Kidney (tissue), 14 donors: ENCODE measurements around the gene NCKAP5. TPM values are rescaled to one million over a fixed set of nuclear protein-coding genes. Genes with fewer than 3 reads are reported as not detected.

ENCODE experiments used
- DNase-seq, 5 donors: peaks; one replicate each; pipeline ENCODE4 v3.0.0-alpha.2; 2013 to 2020
- FAIRE-seq: peaks from 2 replicates; lab custom pipeline; 2012; peaks lifted over from hg19 to GRCh38; lab: Jason Lieb, UNC
- H3K27ac ChIP-seq, 2 donors: one replicate each; pipeline ENCODE4 v1.7.0; 2013; ENCODE audit warnings: low read depth in 2 of 2, low read length in 2 of 2, inconsistent platforms in 1 of 2
- H3K27me3 ChIP-seq: one replicate; pipeline ENCODE4 v1.7.1; 2013; ENCODE audit warnings: low read length, inconsistent platforms; ENCODE audit not compliant: control insufficient read depth, insufficient read depth
- H3K36me3 ChIP-seq, 3 donors: one replicate each; pipeline versions ENCODE4 v1.7.0 to v1.7.1; 2013; ENCODE audit warnings: low read length in 3 of 3, control low read depth in 1 of 3, inconsistent platforms in 1 of 3; ENCODE audit not compliant: insufficient read depth in 3 of 3, control insufficient read depth in 2 of 3
- H3K4me1 ChIP-seq, 3 donors: one replicate each; pipeline versions ENCODE4 v1.7.0 to v1.7.1; 2013; ENCODE audit warnings: low read length in 3 of 3, inconsistent platforms in 1 of 3, low read depth in 1 of 3; ENCODE audit not compliant: control insufficient read depth in 2 of 3, insufficient read depth in 2 of 3
- H3K4me3 ChIP-seq, 3 donors: one replicate each; pipeline versions ENCODE4 v1.7.0 to v1.8.1; 2013; ENCODE audit warnings: low read length in 3 of 3, control low read depth in 1 of 3, inconsistent platforms in 1 of 3
- H3K9ac ChIP-seq, 3 donors: one replicate each; pipeline versions ENCODE4 v1.7.0 to v1.7.1; 2013; ENCODE audit warnings: low read length in 3 of 3, control low read depth in 1 of 3, inconsistent platforms in 1 of 3
- H3K9me3 ChIP-seq, 3 donors: one replicate each; pipeline versions ENCODE4 v1.7.0 to v1.7.1; 2013; ENCODE audit warnings: low read length in 3 of 3, control low read depth in 1 of 3, inconsistent platforms in 1 of 3; ENCODE audit not compliant: control insufficient read depth in 2 of 3, insufficient read depth in 1 of 3
- intact Hi-C: fragments of 100-400 bp; cut with DNase I; formaldehyde crosslinking; loops from one replicate; pipeline ENCODE4 v1.11.1; 2022
- polyA plus RNA-seq: library from polyadenylated mRNA; stranded (reverse); fragments of 350-450 nt; fragmentation: Illumina TruSeq; extraction: RNeasy Lipid Tissue Mini Kit (QIAGEN cat#74804); gene quantifications from one replicate; pipeline ENCODE4 v1.2.3, GENCODE V29; 2014; ENCODE audit warnings: low read depth, low replicate concordance; ENCODE audit not compliant: insufficient read depth
- total RNA-seq: library from RNA; stranded (reverse); fragmentation: NEBNext Ultra II Directional; extraction: Animal tissue kit (Norgen Biotek cat#: 25700); gene quantifications from one replicate; pipeline ENCODE4 v1.2.1, GENCODE V29; 2021
- TF ChIP-seq, protein P1 (sequence below): IDR thresholded peaks from 3 replicates; pipeline ENCODE4 v1.5.1; 2012; ENCODE audit warnings: mild to moderate bottlenecking, moderate library complexity, borderline replicate concordance; ENCODE audit not compliant: insufficient read depth; ENCODE audit errors: extremely low read depth
- donor health status: control.
- donor health status: control.
- donor health status: control.
- donor health status: control.
- donor health status: control.
- donor health status: DM: yes; HTN: yes; CAD: no.
- donor health status: Normal renal cell carcinoma (clear cell type).

NCKAP5 gene
- total and polyA plus RNA-seq, 2 donors from 2014 or later = 1.8 to 2.9 TPM

DNA sequence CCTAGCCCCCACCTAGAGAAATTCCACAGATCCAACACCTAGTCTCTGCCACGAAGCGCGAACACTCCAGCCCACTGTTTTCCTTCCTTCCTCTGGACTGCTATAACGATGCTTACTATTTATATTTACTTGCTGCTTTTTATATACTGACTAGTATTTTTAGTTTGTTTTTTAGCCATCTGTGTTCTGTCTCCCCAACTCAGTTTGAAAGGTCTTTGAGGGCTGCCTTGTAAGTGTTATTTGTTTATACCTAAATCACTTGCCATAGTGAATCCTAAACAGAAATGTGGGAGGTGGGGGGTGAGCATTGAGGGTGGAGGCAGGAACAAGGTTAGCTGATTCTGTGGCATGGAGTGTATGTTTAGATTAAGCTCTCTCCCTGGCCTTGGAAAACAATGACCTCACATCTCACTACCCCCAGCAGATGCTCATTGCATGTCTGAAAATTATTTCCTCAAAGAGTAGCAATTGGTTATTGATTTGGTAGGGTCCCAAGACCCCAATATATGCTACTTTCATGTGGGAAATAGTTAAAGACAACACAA lies 1.1 kb upstream of the NCKAP5 start:
- peak in 1 of 5 donors; percentile 57 for DNase-seq

GRCh38 chr2:133568598-133568997 lies 335 bp upstream of the NCKAP5 start:
- FAIRE-seq = no peak
- peak overlapping the region in 2 of 3 donors; percentile 55 to 76 for H3K4me3 ChIP-seq
- peaks cover 6 to 13% (median 12%) of the 10 kb centered on the region in 3 donors for H3K4me1 ChIP-seq
- no peaks in the 10 kb centered on the region for H3K36me3 ChIP-seq
- no peak overlapping the region for H3K9ac ChIP-seq
- no peaks in the 10 kb centered on the region for H3K9me3 ChIP-seq
- intact Hi-C loops = no loop called here
- no peak overlapping the region for H3K27ac ChIP-seq
- no peak for DNase-seq
- TF ChIP-seq, protein P1, sequence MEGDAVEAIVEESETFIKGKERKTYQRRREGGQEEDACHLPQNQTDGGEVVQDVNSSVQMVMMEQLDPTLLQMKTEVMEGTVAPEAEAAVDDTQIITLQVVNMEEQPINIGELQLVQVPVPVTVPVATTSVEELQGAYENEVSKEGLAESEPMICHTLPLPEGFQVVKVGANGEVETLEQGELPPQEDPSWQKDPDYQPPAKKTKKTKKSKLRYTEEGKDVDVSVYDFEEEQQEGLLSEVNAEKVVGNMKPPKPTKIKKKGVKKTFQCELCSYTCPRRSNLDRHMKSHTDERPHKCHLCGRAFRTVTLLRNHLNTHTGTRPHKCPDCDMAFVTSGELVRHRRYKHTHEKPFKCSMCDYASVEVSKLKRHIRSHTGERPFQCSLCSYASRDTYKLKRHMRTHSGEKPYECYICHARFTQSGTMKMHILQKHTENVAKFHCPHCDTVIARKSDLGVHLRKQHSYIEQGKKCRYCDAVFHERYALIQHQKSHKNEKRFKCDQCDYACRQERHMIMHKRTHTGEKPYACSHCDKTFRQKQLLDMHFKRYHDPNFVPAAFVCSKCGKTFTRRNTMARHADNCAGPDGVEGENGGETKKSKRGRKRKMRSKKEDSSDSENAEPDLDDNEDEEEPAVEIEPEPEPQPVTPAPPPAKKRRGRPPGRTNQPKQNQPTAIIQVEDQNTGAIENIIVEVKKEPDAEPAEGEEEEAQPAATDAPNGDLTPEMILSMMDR = no peak
- no peaks in the 10 kb centered on the region for H3K27me3 ChIP-seq

More for the DNA sequence above, 1.1 kb upstream of the NCKAP5 start:
- Histone ChIP-seq H3K27me3 (no peaks in the 10 kb centered on the region), H3K9me3 (no peaks in the 10 kb centered on the region), H3K9ac (no peak overlapping the region), H3K27ac (peak overlapping the region in 1 of 2 donors; percentile 4), H3K36me3 (no peaks in the 10 kb centered on the region), H3K4me3 (no peak overlapping the region), H3K4me1 (peaks cover 6 to 13% (median 12%) of the 10 kb centered on the region in 3 donors)
- intact Hi-C loops = no loop called here
- no peak for FAIRE-seq
- TF ChIP-seq, protein P1 = no peak

DNA sequence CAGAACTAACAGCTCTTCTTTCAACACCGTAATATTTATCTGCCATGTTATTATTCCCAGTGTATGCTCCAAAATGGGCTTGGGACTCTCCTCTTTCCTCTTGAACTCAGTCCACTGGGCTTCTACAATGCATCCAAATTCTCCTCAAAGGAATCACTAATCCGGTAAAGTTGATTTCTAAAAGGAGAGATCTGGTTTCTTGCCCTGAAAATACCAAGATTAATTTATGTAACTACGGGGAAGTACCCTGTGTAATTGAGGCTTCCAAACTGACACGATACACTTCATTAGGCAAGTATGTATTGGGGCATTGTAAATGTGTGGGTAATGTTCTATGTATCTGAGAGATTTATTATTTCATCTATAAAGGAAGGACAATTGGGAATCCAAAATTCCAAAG lies 5.7 kb downstream of the NCKAP5 start:
- TF ChIP-seq, protein P1 = no peak
- FAIRE-seq = no peak
- intact Hi-C loops = no loop called here

More for the DNA sequence above, 5.7 kb downstream of the NCKAP5 start:
- Histone ChIP-seq H3K9ac (no peak overlapping the region), H3K9me3 (no peaks in the 10 kb centered on the region), H3K4me3 (no peak overlapping the region), H3K36me3 (no peaks in the 10 kb centered on the region), H3K27me3 (no peaks in the 10 kb centered on the region), H3K27ac (no peak overlapping the region), H3K4me1 (peaks cover 0 to 10% (median 6%) of the 10 kb centered on the region in 3 donors)
- no peak for DNase-seq
